Mesodermal cell (in vitro differentiated cells): ENCODE data around the gene MARK2.

Experiments used
- H3K27ac ChIP-seq: 2 replicates; pipeline ENCODE4 v1.7.0; 2013; ENCODE audit warnings: mild to moderate bottlenecking, low read depth, low read length, moderate library complexity; ENCODE audit not compliant: severe bottlenecking
- H3K36me3 ChIP-seq: 2 replicates; pipeline ENCODE4 v1.7.1; 2013; ENCODE audit warnings: mild to moderate bottlenecking, low read length, moderate library complexity; ENCODE audit not compliant: control insufficient read depth, insufficient read depth
- H3K4me1 ChIP-seq: one replicate; pipeline ENCODE4 v1.7.1; 2013; ENCODE audit warnings: mild to moderate bottlenecking, low read length; ENCODE audit not compliant: insufficient read depth, control insufficient read depth, poor library complexity, severe bottlenecking
- H3K4me3 ChIP-seq: 2 replicates; pipeline ENCODE4 v1.7.0; 2013; ENCODE audit warnings: low read length, control low read depth, mild to moderate bottlenecking; ENCODE audit not compliant: insufficient read depth, poor library complexity, severe bottlenecking; ENCODE audit errors: extremely low read depth
- H3K9me3 ChIP-seq: 2 replicates; pipeline ENCODE4 v1.7.1; 2013; ENCODE audit warnings: mild to moderate bottlenecking, low read length, moderate library complexity; ENCODE audit not compliant: control insufficient read depth
- WGBS, 2 experiments: methylation state at CpG; one replicate each; pipeline ENCODE4 v1.1.5; 2013; ENCODE audit warnings: missing lambda C conversion rate in 2 of 2; ENCODE audit not compliant: insufficient coverage in 2 of 2; 5-methylcytosine and 5-hydroxymethylcytosine counted together

The MARK2 gene

GRCh38 chr11:63897459-63898146, 58.7 kb downstream of the MARK2 start:
- H3K27ac ChIP-seq = peak overlapping the region; percentile 6
- no peaks in the 10 kb centered on the region for H3K4me1 ChIP-seq
- H3K9me3 ChIP-seq = no peaks in the 10 kb centered on the region
- WGBS, 2 experiments = 94 to 96% methylated on average over 3 to 8 of the region's 10 CpGs
- no peak overlapping the region for H3K4me3 ChIP-seq
- H3K36me3 ChIP-seq = peaks cover 77% of the 10 kb centered on the region

DNA sequence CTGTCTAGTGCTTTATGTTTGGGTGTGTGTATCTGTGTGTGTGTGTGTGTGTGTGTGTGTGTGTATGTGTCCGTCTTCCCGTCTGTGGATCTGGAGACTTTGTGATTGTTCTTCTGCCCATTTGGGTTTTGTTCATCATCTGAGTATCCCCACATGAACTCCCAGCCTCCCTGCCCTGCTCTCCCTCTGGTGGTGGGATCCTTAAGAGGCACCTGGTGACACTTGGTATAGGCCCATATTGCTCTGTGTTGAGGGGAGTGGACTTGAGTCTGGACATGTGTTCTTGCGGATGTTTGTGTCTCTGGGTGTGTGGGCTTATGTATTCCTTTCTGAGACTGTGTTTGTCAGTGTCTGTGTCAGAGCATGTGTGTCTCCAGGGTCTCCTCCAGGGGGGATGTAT, 62.8 kb downstream of the MARK2 start:
- Histone ChIP-seq H3K27ac (no peak overlapping the region), H3K4me1 (peaks cover 14% of the 10 kb centered on the region), H3K9me3 (no peaks in the 10 kb centered on the region), H3K36me3 (peaks cover 87% of the 10 kb centered on the region), H3K4me3 (no peak overlapping the region)
- 92% methylated on average over 1 of the region's 3 CpGs; no CpG with 5 or more reads in 1 of the 2 experiments for whole genome bisulfite sequencing, 2 experiments

DNA sequence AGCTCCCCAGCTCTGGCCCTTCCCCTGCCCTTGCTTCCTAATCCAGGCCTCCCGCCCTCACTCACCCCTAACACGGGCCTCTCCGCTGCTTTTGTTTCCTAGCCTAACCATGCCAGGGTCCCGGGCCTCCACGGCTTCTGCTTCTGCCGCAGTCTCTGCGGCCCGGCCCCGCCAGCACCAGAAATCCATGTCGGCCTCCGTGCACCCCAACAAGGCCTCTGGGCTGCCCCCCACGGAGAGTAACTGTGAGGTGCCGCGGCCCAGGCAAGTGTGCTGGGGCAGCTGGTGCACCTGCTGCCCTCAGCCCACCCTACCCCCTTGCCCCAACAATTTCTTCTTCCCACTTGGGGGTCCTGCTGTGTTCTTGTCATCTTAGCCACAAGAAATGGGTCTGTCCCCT, 65.0 kb downstream of the MARK2 start:
- WGBS, 2 experiments = 94 to 95% methylated on average over 14 of the region's 14 CpGs
- Histone ChIP-seq H3K36me3 (peaks cover 86% of the 10 kb centered on the region), H3K4me3 (no peak overlapping the region), H3K4me1 (peaks cover 24% of the 10 kb centered on the region), H3K27ac (no peak overlapping the region), H3K9me3 (no peaks in the 10 kb centered on the region)

DNA sequence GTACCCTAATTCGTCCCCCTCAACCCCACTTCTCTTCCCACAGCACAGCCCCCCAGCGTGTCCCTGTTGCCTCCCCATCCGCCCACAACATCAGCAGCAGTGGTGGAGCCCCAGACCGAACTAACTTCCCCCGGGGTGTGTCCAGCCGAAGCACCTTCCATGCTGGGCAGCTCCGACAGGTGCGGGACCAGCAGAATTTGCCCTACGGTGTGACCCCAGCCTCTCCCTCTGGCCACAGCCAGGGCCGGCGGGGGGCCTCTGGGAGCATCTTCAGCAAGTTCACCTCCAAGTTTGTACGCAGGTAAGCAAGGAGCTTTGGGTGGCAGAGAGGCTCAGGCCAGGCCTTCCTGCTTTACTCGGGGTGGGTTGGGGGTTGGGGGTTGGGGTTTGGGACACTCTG, 65.8 kb downstream of the MARK2 start:
- Histone ChIP-seq H3K36me3 (peaks cover 83% of the 10 kb centered on the region), H3K9me3 (no peaks in the 10 kb centered on the region), H3K27ac (no peak overlapping the region), H3K4me3 (no peak overlapping the region), H3K4me1 (peaks cover 32% of the 10 kb centered on the region)
- WGBS, 2 experiments = 97 to 100% methylated on average over 12 to 13 of the region's 13 CpGs

DNA sequence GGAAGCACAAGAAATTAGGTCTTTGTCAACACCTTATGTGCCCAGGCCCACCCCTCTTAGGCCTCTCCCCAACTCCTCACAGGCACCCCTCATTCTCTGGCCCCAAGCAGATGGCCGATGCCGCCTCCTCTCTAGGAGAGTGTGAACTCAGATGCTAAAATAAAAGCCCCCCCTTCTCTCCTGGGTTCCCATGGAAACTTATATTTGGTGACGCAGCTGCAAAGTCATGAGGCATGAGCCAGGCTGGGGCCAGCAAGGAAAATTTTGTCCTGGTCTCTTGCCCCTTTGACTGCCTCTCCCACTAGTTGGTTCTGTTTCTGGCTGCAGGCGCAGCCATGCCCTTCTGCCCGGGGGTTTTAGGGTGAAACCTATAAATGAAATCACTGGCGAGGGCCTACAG, 66.3 kb downstream of the MARK2 start:
- H3K27ac ChIP-seq = no peak overlapping the region
- peaks cover 81% of the 10 kb centered on the region for H3K36me3 ChIP-seq
- peaks cover 35% of the 10 kb centered on the region for H3K4me1 ChIP-seq
- H3K4me3 ChIP-seq = no peak overlapping the region
- 88 to 100% methylated on average over 4 to 5 of the region's 6 CpGs for WGBS, 2 experiments
- H3K9me3 ChIP-seq = no peaks in the 10 kb centered on the region

DNA sequence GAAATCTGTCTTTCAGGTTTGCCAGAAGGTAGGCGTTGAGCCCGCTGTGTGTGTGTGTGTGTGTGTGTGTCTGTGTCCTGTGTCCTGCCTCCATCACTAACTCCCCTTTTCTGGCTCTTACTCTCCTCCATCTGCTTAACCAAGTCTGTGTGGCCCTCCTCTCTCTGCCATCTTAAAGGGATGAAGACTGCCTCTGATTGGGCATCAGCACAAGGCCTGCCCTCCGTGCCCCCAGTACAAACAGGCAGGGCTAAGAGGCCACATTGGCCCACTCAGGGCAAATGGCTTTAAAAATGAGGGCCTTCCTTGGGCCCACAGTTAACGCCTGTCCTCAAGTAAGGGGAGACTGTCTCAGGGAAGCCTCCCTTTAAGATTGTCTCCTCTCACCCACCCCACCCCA, 67.2 kb downstream of the MARK2 start:
- Histone ChIP-seq H3K36me3 (peaks cover 78% of the 10 kb centered on the region), H3K4me1 (peaks cover 43% of the 10 kb centered on the region), H3K4me3 (no peak overlapping the region), H3K9me3 (no peaks in the 10 kb centered on the region), H3K27ac (no peak overlapping the region)
- 88 to 94% methylated on average over 1 to 2 of the region's 4 CpGs for WGBS, 2 experiments

DNA sequence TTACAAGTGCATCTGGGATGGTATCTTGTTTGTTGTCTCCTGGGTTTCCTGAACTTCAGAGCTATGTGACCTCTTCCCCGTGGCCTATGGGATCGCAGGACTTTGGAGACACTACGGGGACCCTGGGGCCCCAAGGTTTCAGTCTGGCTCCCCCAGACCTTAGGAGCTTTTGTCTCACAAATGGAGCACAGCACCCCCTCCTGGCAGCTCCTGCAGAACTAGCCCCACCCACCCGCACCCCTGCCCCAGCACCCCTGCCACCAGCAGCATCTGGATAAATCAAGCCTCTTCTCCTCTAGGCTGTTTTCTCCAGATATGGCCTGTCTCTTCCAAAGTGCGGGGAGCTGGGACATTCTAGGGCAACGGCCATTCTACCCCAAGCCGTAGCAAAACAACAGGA, 67.7 kb downstream of the MARK2 start:
- no peaks in the 10 kb centered on the region for H3K9me3 ChIP-seq
- no peak overlapping the region for H3K4me3 ChIP-seq
- WGBS, 2 experiments = 91 to 92% methylated on average over 6 of the region's 7 CpGs
- peaks cover 47% of the 10 kb centered on the region for H3K4me1 ChIP-seq
- peaks cover 75% of the 10 kb centered on the region for H3K36me3 ChIP-seq
- H3K27ac ChIP-seq = no peak overlapping the region

GRCh38 chr11:63907063-63907462, 68.2 kb downstream of the MARK2 start:
- Histone ChIP-seq H3K27ac (no peak overlapping the region), H3K9me3 (no peaks in the 10 kb centered on the region), H3K4me3 (no peak overlapping the region), H3K4me1 (peaks cover 47% of the 10 kb centered on the region), H3K36me3 (peaks cover 72% of the 10 kb centered on the region)
- WGBS, 2 experiments = 85 to 97% methylated on average over 2 to 5 of the region's 6 CpGs

DNA sequence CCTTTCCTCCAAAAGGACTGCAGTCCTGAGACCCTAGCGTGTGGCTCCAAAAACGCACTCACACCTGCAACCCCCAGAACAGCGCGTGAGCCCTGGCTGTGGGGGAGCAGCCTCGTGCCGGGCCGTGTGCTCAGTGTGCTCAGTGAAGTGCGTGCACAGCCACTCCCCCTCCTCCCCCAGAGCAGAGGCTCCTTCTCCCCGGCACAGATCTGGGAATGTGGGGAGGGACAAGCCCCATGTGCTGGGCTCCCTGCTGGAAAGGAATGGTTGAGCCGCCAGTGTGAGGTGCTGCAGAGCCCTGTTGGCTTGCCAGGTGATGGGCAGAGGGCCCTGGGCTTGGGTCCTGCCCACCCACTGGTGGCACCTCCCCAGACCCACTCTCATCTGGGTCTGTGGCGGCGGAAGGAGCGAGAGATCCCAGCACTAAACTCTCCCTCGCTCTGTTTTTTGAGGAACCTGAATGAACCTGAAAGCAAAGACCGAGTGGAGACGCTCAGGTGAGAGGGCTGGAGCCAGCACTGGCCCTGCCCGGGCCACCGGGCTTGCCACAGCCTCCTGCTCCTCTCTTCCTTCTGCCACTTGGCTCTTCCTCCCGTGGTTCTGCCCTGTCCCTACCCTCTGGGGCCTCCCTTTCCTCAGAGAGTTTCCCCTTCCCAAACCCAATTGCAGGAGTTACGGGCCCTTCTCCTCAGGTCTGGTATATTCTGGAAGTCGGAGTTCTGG, 69.1 kb downstream of the MARK2 start:
- H3K9me3 ChIP-seq = no peaks in the 10 kb centered on the region
- peaks cover 45% of the 10 kb centered on the region for H3K4me1 ChIP-seq
- no peak overlapping the region for H3K4me3 ChIP-seq
- H3K36me3 ChIP-seq = peaks cover 71% of the 10 kb centered on the region
- no peak overlapping the region for H3K27ac ChIP-seq
- 85 to 88% methylated on average over 14 to 16 of the region's 21 CpGs for WGBS, 2 experiments

- Histone ChIP-seq H3K9me3 (no peaks in the 10 kb centered on the region), H3K36me3 (peaks cover 69% of the 10 kb centered on the region), H3K27ac (peak overlapping the region; percentile 39), H3K4me1 (peaks cover 37% of the 10 kb centered on the region), H3K4me3 (no peak overlapping the region)
- 89% methylated on average over 36 to 38 of the region's 46 CpGs for WGBS, 2 experiments
Observed at GRCh38 chr11:63908631-63909401, 69.9 kb downstream of the MARK2 start.
